Measurements from ENCODE around the gene GALNT18.

The GALNT18 gene

DNA sequence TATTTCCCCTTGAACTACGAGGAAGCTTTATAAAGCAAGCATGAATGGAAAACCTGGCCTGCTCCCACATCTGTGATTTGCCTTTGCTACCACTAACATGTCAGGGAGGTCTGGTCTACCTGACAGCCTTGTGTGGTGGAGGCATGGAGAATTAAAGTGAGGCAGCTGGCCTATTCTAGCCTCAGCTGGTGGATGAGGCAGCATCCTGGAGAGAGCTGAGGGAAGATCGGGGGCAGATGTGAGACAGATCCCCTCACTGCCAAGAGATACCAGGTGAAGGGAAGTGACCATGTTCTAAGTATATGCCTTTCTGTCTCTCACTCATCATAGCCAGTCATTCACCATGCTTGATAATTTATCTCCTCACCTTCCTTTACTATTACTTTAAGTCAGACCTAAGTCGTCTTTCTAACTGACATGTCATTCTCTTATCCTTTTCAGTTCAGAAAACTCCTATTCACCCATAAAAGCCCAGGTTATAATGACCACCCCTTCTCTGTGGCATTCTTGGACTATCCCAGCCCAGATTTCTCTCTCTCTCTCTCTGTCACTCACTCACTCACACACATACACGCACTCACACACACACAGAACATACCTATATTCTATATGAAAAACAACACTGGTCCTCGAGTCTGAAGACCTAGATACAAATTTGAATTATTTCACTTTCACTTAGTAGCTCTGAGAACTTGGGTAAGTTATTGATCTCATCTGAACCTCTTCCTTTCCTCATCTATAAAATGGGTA lies 359.5 kb downstream of the GALNT18 start:
- ChIA-PET POLR2A (no interaction called here), CTCF (interaction anchor here (0.5 to 3.0 kb wide), 3 partner anchors 10 to 234 kb away, joined by 3 to 8 read pairs (median 3); no protein-coding TSS in a partner anchor)
- TF ChIP-seq ZFP3 (tag by site-specific recombination; IDR thresholded peaks at IDR 0.05; ENCODE audit: low read depth): peak; percentile 77
- TF ChIP-seq ZNF768 (tag by site-specific recombination; IDR thresholded peaks at IDR 0.05): no peak
- TF ChIP-seq, protein P1, sequence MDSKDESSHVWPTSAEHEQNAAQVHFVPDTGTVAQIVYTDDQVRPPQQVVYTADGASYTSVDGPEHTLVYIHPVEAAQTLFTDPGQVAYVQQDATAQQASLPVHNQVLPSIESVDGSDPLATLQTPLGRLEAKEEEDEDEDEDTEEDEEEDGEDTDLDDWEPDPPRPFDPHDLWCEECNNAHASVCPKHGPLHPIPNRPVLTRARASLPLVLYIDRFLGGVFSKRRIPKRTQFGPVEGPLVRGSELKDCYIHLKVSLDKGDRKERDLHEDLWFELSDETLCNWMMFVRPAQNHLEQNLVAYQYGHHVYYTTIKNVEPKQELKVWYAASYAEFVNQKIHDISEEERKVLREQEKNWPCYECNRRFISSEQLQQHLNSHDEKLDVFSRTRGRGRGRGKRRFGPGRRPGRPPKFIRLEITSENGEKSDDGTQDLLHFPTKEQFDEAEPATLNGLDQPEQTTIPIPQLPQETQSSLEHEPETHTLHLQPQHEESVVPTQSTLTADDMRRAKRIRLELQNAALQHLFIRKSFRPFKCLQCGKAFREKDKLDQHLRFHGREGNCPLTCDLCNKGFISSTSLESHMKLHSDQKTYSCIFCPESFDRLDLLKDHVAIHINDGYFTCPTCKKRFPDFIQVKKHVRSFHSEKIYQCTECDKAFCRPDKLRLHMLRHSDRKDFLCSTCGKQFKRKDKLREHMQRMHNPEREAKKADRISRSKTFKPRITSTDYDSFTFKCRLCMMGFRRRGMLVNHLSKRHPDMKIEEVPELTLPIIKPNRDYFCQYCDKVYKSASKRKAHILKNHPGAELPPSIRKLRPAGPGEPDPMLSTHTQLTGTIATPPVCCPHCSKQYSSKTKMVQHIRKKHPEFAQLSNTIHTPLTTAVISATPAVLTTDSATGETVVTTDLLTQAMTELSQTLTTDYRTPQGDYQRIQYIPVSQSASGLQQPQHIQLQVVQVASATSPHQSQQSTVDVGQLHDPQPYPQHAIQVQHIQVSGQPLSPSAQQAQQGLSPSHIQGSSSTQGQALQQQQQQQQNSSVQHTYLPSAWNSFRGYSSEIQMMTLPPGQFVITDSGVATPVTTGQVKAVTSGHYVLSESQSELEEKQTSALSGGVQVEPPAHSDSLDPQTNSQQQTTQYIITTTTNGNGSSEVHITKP (tag by site-specific recombination; IDR thresholded peaks at IDR 0.05): peak; percentile 29; the same call in 1 of the 2 replicates
- no peak for TF ChIP-seq ZNF214 (tag by site-specific recombination; IDR thresholded peaks at IDR 0.05; ENCODE audit: borderline replicate concordance)
- Histone ChIP-seq H3K36me3 (ENCODE audit: control insufficient read depth in 2 of 2, insufficient read depth in 1 of 2, low read length in 2 of 2) (no peaks in the 10 kb centered on the region), H3K4me1 (ENCODE audit: control insufficient read depth, insufficient read depth, low read length) (no peaks in the 10 kb centered on the region), H3K27ac (ENCODE audit: extremely low read depth, low read depth, low read length) (no peak overlapping the region), H3K4me3 (ENCODE audit: low read depth, low read length) (no peak overlapping the region), H3K9me3 (ENCODE audit: control insufficient read depth, insufficient read depth, low read depth, low read length) (no peaks in the 10 kb centered on the region)

DNA sequence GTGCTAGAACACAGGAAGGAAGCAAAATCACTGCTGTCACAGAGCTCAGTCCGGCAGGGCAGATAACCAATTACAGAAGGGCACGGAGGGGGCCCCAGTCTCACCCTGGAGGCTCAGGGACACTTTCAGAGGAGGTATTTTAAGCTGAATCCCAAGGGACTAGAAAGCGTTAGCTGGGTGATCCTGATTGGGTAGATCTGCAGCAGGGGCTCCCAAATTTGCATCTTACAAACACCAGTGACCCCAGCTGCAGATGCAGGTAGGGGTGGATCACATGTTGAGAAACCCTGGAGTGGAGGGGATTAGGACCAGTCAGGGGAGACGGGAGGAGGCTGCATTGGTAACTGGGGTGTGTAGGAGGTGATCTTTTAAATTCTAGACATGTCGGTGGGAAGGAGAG lies 360.2 kb downstream of the GALNT18 start:
- POLR2A ChIA-PET: no interaction called here
- Histone ChIP-seq H3K27ac (ENCODE audit: extremely low read depth, low read depth, low read length) (no peak overlapping the region), H3K4me1 (ENCODE audit: control insufficient read depth, insufficient read depth, low read length) (no peaks in the 10 kb centered on the region), H3K9me3 (ENCODE audit: control insufficient read depth, insufficient read depth, low read depth, low read length) (no peaks in the 10 kb centered on the region), H3K4me3 (ENCODE audit: low read depth, low read length) (no peak overlapping the region), H3K36me3 (ENCODE audit: control insufficient read depth in 2 of 2, insufficient read depth in 1 of 2, low read length in 2 of 2) (no peaks in the 10 kb centered on the region)
- CTCF ChIA-PET: interaction anchor here (3.0 kb wide), 1 partner anchor 234 kb away, joined by 8 read pairs; no protein-coding TSS in a partner anchor
- TF ChIP-seq ZNF174 (tag by site-specific recombination; IDR thresholded peaks at IDR 0.05) (no peak), ZNF248 (tag by site-specific recombination; IDR thresholded peaks at IDR 0.05) (no peak), ZNF529 (tag by site-specific recombination; IDR thresholded peaks at IDR 0.05; ENCODE audit: insufficient replicate concordance) (no peak)

DNA sequence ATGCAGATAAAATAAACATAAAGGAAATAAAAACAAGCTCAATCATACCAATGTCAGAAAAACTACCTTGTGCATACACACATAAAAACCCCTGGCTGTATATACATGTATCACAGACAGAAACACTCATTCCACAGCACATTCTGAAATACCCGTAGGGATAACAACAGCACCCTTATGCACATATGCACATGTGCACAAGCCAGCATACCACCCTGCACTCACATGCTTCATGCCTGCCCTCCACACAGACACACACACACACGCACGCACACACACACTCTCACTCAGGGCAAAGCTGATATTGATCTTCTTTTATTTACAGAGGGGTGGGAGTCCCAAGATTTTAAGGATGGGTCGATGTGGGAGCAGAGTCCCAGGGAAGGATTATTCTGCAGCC lies 360.9 kb downstream of the GALNT18 start:
- Histone ChIP-seq H3K27ac (ENCODE audit: extremely low read depth, low read depth, low read length) (no peak overlapping the region), H3K36me3 (ENCODE audit: control insufficient read depth in 2 of 2, insufficient read depth in 1 of 2, low read length in 2 of 2) (no peaks in the 10 kb centered on the region), H3K4me3 (ENCODE audit: low read depth, low read length) (no peak overlapping the region), H3K9me3 (ENCODE audit: control insufficient read depth, insufficient read depth, low read depth, low read length) (no peaks in the 10 kb centered on the region), H3K4me1 (ENCODE audit: control insufficient read depth, insufficient read depth, low read length) (no peaks in the 10 kb centered on the region)
- TF ChIP-seq ZNF600 (tag by site-specific recombination; IDR thresholded peaks at IDR 0.05) (no peak), ZNF624 (tag by site-specific recombination; IDR thresholded peaks at IDR 0.05) (no peak), ZNF23 (tag by site-specific recombination; IDR thresholded peaks at IDR 0.05; ENCODE audit: borderline replicate concordance) (no peak), ZNF529 (tag by site-specific recombination; IDR thresholded peaks at IDR 0.05; ENCODE audit: insufficient replicate concordance) (no peak), ZNF555 (tag by site-specific recombination; conservative IDR thresholded peaks at IDR 0.05) (no peak)
- TF ChIP-seq, protein P2, sequence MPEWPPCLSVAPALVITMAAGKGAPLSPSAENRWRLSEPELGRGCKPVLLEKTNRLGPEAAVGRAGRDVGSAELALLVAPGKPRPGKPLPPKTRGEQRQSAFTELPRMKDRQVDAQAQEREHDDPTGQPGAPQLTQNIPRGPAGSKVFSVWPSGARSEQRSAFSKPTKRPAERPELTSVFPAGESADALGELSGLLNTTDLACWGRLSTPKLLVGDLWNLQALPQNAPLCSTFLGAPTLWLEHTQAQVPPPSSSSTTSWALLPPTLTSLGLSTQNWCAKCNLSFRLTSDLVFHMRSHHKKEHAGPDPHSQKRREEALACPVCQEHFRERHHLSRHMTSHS (tag by site-specific recombination; IDR thresholded peaks at IDR 0.05): no peak
- CTCF ChIA-PET: interaction anchor here (0.6 to 1.3 kb wide), 2 partner anchors 114 to 224 kb away, joined by 3 to 6 read pairs; no protein-coding TSS in a partner anchor
- POLR2A ChIA-PET: no interaction called here

DNA sequence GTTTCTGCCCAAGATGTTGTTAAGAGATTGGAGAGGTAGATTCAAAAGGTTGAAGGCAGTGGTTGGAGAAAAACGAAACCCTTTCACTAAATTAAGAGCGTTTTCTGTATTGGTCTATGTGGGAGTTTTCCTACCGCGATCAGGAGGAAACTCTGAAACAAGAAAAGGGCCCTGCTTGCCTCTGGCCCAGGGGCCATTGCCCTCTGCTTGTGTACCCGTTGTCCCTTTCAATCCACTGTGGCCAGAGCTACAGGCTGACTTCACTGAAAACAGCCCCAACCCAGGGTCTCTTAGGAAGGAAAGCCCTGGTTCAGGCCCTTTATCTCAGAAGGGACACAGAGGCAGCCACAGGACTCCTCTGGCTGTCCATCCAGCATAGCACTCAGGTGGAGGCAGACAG lies 367.8 kb downstream of the GALNT18 start:
- H3K9me3 ChIP-seq (ENCODE audit: control insufficient read depth, insufficient read depth, low read depth, low read length): no peaks in the 10 kb centered on the region
- POLR2A ChIA-PET: no interaction called here
- H3K4me1 ChIP-seq (ENCODE audit: control insufficient read depth, insufficient read depth, low read length): no peaks in the 10 kb centered on the region
- no peaks in the 10 kb centered on the region for H3K36me3 ChIP-seq (ENCODE audit: control insufficient read depth in 2 of 2, insufficient read depth in 1 of 2, low read length in 2 of 2)
- TF ChIP-seq HOXC10 (CRISPR knock-in tag; IDR thresholded peaks at IDR 0.05) (no peak), HOXD13 (CRISPR knock-in tag; IDR thresholded peaks at IDR 0.05; ENCODE audit: borderline replicate concordance) (no peak)
- TF ChIP-seq, protein P3, sequence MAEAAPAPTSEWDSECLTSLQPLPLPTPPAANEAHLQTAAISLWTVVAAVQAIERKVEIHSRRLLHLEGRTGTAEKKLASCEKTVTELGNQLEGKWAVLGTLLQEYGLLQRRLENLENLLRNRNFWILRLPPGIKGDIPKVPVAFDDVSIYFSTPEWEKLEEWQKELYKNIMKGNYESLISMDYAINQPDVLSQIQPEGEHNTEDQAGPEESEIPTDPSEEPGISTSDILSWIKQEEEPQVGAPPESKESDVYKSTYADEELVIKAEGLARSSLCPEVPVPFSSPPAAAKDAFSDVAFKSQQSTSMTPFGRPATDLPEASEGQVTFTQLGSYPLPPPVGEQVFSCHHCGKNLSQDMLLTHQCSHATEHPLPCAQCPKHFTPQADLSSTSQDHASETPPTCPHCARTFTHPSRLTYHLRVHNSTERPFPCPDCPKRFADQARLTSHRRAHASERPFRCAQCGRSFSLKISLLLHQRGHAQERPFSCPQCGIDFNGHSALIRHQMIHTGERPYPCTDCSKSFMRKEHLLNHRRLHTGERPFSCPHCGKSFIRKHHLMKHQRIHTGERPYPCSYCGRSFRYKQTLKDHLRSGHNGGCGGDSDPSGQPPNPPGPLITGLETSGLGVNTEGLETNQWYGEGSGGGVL (tag by site-specific recombination; IDR thresholded peaks at IDR 0.05): no peak
- TF ChIP-seq, protein P4, sequence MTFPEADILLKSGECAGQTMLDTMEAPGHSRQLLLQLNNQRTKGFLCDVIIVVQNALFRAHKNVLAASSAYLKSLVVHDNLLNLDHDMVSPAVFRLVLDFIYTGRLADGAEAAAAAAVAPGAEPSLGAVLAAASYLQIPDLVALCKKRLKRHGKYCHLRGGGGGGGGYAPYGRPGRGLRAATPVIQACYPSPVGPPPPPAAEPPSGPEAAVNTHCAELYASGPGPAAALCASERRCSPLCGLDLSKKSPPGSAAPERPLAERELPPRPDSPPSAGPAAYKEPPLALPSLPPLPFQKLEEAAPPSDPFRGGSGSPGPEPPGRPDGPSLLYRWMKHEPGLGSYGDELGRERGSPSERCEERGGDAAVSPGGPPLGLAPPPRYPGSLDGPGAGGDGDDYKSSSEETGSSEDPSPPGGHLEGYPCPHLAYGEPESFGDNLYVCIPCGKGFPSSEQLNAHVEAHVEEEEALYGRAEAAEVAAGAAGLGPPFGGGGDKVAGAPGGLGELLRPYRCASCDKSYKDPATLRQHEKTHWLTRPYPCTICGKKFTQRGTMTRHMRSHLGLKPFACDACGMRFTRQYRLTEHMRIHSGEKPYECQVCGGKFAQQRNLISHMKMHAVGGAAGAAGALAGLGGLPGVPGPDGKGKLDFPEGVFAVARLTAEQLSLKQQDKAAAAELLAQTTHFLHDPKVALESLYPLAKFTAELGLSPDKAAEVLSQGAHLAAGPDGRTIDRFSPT (tag by site-specific recombination; IDR thresholded peaks at IDR 0.05): no peak
- CTCF ChIA-PET: no interaction called here
- no peak overlapping the region for H3K4me3 ChIP-seq (ENCODE audit: low read depth, low read length)
- H3K27ac ChIP-seq (ENCODE audit: extremely low read depth, low read depth, low read length): no peak overlapping the region
